SU-DHL-6 (cell line): Measurements from ENCODE around the gene CREB1.

Experiments used
- H2AFZ ChIP-seq: fragments of 200-600 bp; sonication (generic); 2 replicates; pipeline ENCODE4 v1.6.1; 2014; ENCODE audit warnings: low read depth, mild to moderate bottlenecking, moderate library complexity, mixed read lengths, antibody characterized with exemption, low read length; ENCODE audit not compliant: severe bottlenecking
- H3F3A ChIP-seq: fragments of 200-600 bp; shearing (Covaris generic); 2 replicates; pipeline ENCODE4 v1.6.0; 2016; ENCODE audit warnings: antibody characterized with exemption, mild to moderate bottlenecking; ENCODE audit not compliant: insufficient read depth
- H3K27ac ChIP-seq: fragments of 200-600 bp; sonication (generic); 2 replicates; pipeline ENCODE4 v1.5.1; 2016; ENCODE audit warnings: low read depth, mild to moderate bottlenecking, low read length, moderate library complexity, mixed read lengths
- H3K27me3 ChIP-seq: fragments of 200-600 bp; sonication (generic), shearing (Covaris generic); 2 replicates; pipeline ENCODE4 v1.6.0; 2014; ENCODE audit warnings: mild to moderate bottlenecking, low read length
- H3K36me3 ChIP-seq: fragments of 200-600 bp; sonication (generic); 2 replicates; pipeline ENCODE4 v1.6.1; 2014; ENCODE audit warnings: mild to moderate bottlenecking, low read length, mixed read lengths
- H3K4me2 ChIP-seq: fragments of 300-600, 200-600 bp; shearing (Covaris generic), sonication (generic); 2 replicates; pipeline ENCODE4 v1.6.0; 2014; ENCODE audit warnings: low read length, low read depth, mild to moderate bottlenecking; ENCODE audit not compliant: poor library complexity, severe bottlenecking
- H3K4me3 ChIP-seq: fragments of 200-600 bp; sonication (generic); 2 replicates; pipeline ENCODE4 v1.5.1; 2014; ENCODE audit warnings: antibody characterized with exemption, low read length, mild to moderate bottlenecking, mixed read lengths; ENCODE audit not compliant: insufficient read depth, poor library complexity, severe bottlenecking
- H3K79me2 ChIP-seq: fragments of 200-600 bp; sonication (generic); 2 replicates; pipeline ENCODE4 v1.6.1; 2014; ENCODE audit warnings: mild to moderate bottlenecking, low read length, moderate library complexity; ENCODE audit not compliant: insufficient read depth
- H3K9ac ChIP-seq: fragments of 200-600 bp; sonication (generic); 2 replicates; pipeline ENCODE4 v1.7.0; 2014; ENCODE audit warnings: mild to moderate bottlenecking, low read length
- H3K9me2 ChIP-seq: fragments of 200-600 bp; sonication (generic); replicated peaks from 2 replicates; pipeline ENCODE4 v1.6.1; 2014; ENCODE audit warnings: low read length; ENCODE audit not compliant: insufficient read depth
- H3K9me3 ChIP-seq: fragments of 200-600 bp; sonication (generic); 2 replicates; pipeline ENCODE4 v1.6.1; 2014; ENCODE audit warnings: low read length, mixed read lengths; ENCODE audit not compliant: insufficient read depth
- H4K20me1 ChIP-seq: fragments of 200-600 bp; sonication (generic); 2 replicates; pipeline ENCODE4 v1.6.1; 2014; ENCODE audit warnings: low read depth, mild to moderate bottlenecking, antibody characterized with exemption, low read length, moderate library complexity, mixed read lengths
- CTCF ChIP-seq: fragments of 200-600 bp; sonication (generic); IDR thresholded peaks from one replicate; pipeline ENCODE4 v1.5.1; 2017; ENCODE audit warnings: antibody characterized with exemption, mild to moderate bottlenecking, low read length, moderate library complexity; ENCODE audit not compliant: insufficient read depth, poor library complexity, severe bottlenecking
- EZH2phosphoT487 ChIP-seq: fragments of 200-600 bp; sonication (generic), shearing (Covaris generic); conservative IDR thresholded peaks from 2 replicates; pipeline ENCODE4 v1.6.1; 2018; ENCODE audit warnings: mild to moderate bottlenecking, antibody characterized with exemption, low read length, moderate library complexity, mixed read lengths

Gene CREB1

GRCh38 chr2:207614824-207615223 is 85.1 kb downstream of the CREB1 start:
- Histone ChIP-seq H3F3A (peaks cover 11% of the 10 kb centered on the region), H3K36me3 (peaks cover 15% of the 10 kb centered on the region), H3K27me3 (no peaks in the 10 kb centered on the region), H3K27ac (no peak overlapping the region), H3K4me3 (no peak overlapping the region), H3K79me2 (peaks cover 28% of the 10 kb centered on the region; the same call in 1 of the 2 replicates), H2AFZ (no peak overlapping the region), H3K9me3 (no peaks in the 10 kb centered on the region), H3K9me2 (no peaks in the 10 kb centered on the region), H3K4me2 (no peak overlapping the region), H3K9ac (no peak overlapping the region), H4K20me1 (no peaks in the 10 kb centered on the region)
- no peak for TF ChIP-seq CTCF
- no peak for TF ChIP-seq EZH2phosphoT487

DNA sequence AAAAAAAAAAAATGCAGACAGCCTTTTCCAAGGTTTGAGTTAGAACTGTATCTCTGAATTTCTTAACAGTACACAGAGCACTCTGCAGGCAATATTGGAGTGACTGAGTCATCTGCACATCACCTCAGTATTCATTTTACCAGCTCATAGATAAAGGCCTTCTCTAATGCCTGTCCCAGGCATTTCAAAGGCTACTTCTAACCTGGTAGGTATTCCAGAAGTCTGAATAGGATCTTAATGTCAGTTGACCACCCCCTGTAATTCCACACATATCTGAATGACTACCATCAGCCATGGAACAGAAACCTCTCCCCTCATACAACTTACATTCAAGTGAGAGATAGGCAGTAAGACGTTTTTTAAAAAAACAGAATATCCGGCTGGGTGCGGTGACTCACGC is 86.4 kb downstream of the CREB1 start:
- TF ChIP-seq CTCF (no peak), EZH2phosphoT487 (no peak)
- Histone ChIP-seq H4K20me1 (no peaks in the 10 kb centered on the region), H3K27ac (no peak overlapping the region), H3K36me3 (peaks cover 15% of the 10 kb centered on the region), H3K9ac (no peak overlapping the region), H3K79me2 (peaks cover 34% of the 10 kb centered on the region), H3F3A (peaks cover 16% of the 10 kb centered on the region), H3K4me2 (no peak overlapping the region), H3K9me3 (no peaks in the 10 kb centered on the region), H3K27me3 (no peaks in the 10 kb centered on the region), H3K9me2 (no peaks in the 10 kb centered on the region), H3K4me3 (no peak overlapping the region), H2AFZ (no peak overlapping the region)

DNA sequence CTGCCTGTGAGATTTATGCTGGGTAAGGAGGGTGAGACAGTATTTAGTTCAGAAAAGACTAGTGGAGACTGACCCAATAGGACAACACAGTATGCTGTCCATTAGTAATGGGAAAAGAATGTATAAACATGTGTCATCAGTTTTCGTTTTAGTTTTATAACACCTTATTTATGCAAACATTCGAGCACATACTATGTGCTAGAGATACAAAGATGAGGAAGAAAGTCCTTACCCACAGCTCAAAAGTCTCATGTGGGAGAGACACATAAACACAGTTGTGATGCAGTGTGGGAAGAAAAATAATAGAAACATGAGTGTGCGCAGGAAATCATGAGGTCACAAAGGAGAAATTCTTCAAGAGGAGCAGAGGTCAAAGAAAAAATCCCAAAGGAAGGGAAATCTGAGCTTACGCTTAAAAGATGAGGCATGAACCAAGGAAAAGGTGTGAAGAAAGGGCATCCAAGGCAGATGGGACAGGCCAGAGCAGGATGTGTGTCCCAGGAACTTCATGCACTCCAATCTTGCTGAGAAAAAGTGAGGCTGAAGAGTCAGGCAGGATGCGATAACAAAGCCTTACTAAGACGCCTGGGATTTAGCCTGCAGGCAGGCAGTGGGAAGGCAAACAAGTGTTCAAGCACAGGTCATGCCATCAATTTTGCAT is 87.4 kb downstream of the CREB1 start:
- no peaks in the 10 kb centered on the region for H3K9me2 ChIP-seq
- no peaks in the 10 kb centered on the region for H4K20me1 ChIP-seq
- H3K36me3 ChIP-seq = peaks cover 15% of the 10 kb centered on the region
- no peaks in the 10 kb centered on the region for H3K27me3 ChIP-seq
- no peak overlapping the region for H3K4me3 ChIP-seq
- no peak overlapping the region for H3K9ac ChIP-seq
- peaks cover 38% of the 10 kb centered on the region for H3K79me2 ChIP-seq
- no peaks in the 10 kb centered on the region for H3K9me3 ChIP-seq
- TF ChIP-seq EZH2phosphoT487 (no peak), CTCF (no peak)
- H3K27ac ChIP-seq = no peak overlapping the region
- no peak overlapping the region for H3K4me2 ChIP-seq
- H3F3A ChIP-seq = peaks cover 16% of the 10 kb centered on the region
- H2AFZ ChIP-seq = no peak overlapping the region
